ENCODE results near the gene KLHL42. TPM values are rescaled to one million over a fixed set of nuclear protein-coding genes. Genes with fewer than 3 reads are reported as not detected.

The KLHL42 gene
- total and polyA plus RNA-seq, 9 of the 15 experiments (the other 6 are each of a cell fraction or from before 2014, with no cell fraction given): 1.5 to 11.8 (median 9.6) TPM

GRCh38 chr12:27843714-27844245, 63.7 kb downstream of the KLHL42 start (continued):
- peak; percentile 21; the same call in 1 of the 2 replicates for TF ChIP-seq MYC (IDR thresholded peaks at IDR 0.05; ENCODE audit: low read depth, low read length)
- TF ChIP-seq MYC (CRISPR knock-in tag; IDR thresholded peaks at IDR 0.05; ENCODE audit: borderline replicate concordance, low read depth): no peak

GRCh38 chr12:27844366-27845090, 64.5 kb downstream of the KLHL42 start:
- 45% methylated on average over 15 of the region's 15 CpGs for WGBS (ENCODE audit: insufficient coverage, low coverage, missing lambda C conversion rate)
- Histone ChIP-seq H3K36me3 (ENCODE audit: control insufficient read depth, insufficient read depth, low read length) (no peaks in the 10 kb centered on the region), H3K9me3 (replicated peaks; ENCODE audit: control insufficient read depth, insufficient read depth, low read depth, low read length) (no peaks in the 10 kb centered on the region), H3K27ac (ENCODE audit: extremely low read depth, low read depth, low read length) (peak overlapping the region; percentile 51; the same call in 1 of the 3 replicates), H3K79me2 (ENCODE audit: control insufficient read depth, insufficient read depth, low read length) (no peaks in the 10 kb centered on the region), H3K9me1 (ENCODE audit: control insufficient read depth, insufficient read depth, low read length) (no peaks in the 10 kb centered on the region), H3K27me3 (ENCODE audit: control insufficient read depth in 2 of 2, insufficient read depth in 2 of 2, low read length in 2 of 2) (no peaks in the 10 kb centered on the region), H3K4me2 (ENCODE audit: insufficient read depth, low read length) (peak overlapping the region; percentile 59), H2AFZ (ENCODE audit: low read depth, low read length) (peak overlapping the region; percentile 27), H3K9ac (ENCODE audit: insufficient read depth in 1 of 2, low read depth in 2 of 2, low read length in 2 of 2) (peak overlapping the region; percentile 20 to 47; a peak in 2 of 4 replicates), H4K20me1 (replicated peaks; ENCODE audit: control insufficient read depth, insufficient read depth, low read length) (no peaks in the 10 kb centered on the region), H3K4me1 (replicated peaks in 1 of 2; ENCODE audit: control insufficient read depth in 2 of 2, insufficient read depth in 2 of 2, low read length in 2 of 2) (peaks cover 17 to 23% of the 10 kb centered on the region in 2 experiments; a peak in 4 of 5 replicates), H3K4me3 (no peak overlapping the region)
- no TSS peak for BruUV-seq (replicated peaks)
- ChIA-PET CTCF (ENCODE audit: low intra/inter-chr PET ratio) (no interaction called here), POLR2A (interaction anchor here (0.6 to 1.7 kb wide), 5 partner anchors 9 to 18 kb away, joined by 3 to 5 read pairs (median 3); no protein-coding TSS in a partner anchor)
- FAIRE-seq (no peak), DNase-seq (ENCODE audit: extremely low read depth in 1 of 4, low spot score in 3 of 4) (no peak), ATAC-seq (peak; percentile 55)
- intact Hi-C loops (cut with micrococcal nuclease): loop anchor here (10.0 kb wide), 1 partner anchor 100 kb away; no protein-coding TSS in a partner anchor
- in situ Hi-C loops (cut with MboI): no loop called here
- TF ChIP-seq GMEB1 (CRISPR knock-in tag; IDR thresholded peaks at IDR 0.05): no peak
- no peak for TF ChIP-seq FOXK2 (conservative IDR thresholded peaks at IDR 0.05 in 1 of 2, IDR thresholded peaks at IDR 0.05 in 1 of 2; ENCODE audit: low read depth in 2 of 2)
- TF ChIP-seq RBFOX2 (IDR thresholded peaks at IDR 0.05; ENCODE audit: low read depth, low read length): no peak
- no peak for TF ChIP-seq NFIX (CRISPR knock-in tag; IDR thresholded peaks at IDR 0.05; ENCODE audit: low read depth)
- no peak for TF ChIP-seq ZNF57 (CRISPR knock-in tag; IDR thresholded peaks at IDR 0.05)
- TF ChIP-seq ZNF263 (CRISPR knock-in tag; IDR thresholded peaks at IDR 0.05; ENCODE audit: borderline replicate concordance): no peak
- TF ChIP-seq JUNB (CRISPR knock-in tag; conservative IDR thresholded peaks at IDR 0.05): no peak
- no peak for TF ChIP-seq SFPQ (IDR thresholded peaks at IDR 0.05; ENCODE audit: low read depth, low read length)
- TF ChIP-seq ETV1 (tag; conservative IDR thresholded peaks at IDR 0.05; ENCODE audit: low read depth): no peak

Data from K562 (cell line).